ENCODE results near the gene MCFD2. TPM values are rescaled to one million over a fixed set of nuclear protein-coding genes. Genes with fewer than 3 reads are reported as not detected.
"Not testable (repeated sequence)": the region's sequence is repeated elsewhere in the genome, so short reads cannot be mapped to it uniquely, and the experiment has no call there.

The MCFD2 gene
- total RNA-seq, 1 donor from 2014 or later: 161 TPM

DNA sequence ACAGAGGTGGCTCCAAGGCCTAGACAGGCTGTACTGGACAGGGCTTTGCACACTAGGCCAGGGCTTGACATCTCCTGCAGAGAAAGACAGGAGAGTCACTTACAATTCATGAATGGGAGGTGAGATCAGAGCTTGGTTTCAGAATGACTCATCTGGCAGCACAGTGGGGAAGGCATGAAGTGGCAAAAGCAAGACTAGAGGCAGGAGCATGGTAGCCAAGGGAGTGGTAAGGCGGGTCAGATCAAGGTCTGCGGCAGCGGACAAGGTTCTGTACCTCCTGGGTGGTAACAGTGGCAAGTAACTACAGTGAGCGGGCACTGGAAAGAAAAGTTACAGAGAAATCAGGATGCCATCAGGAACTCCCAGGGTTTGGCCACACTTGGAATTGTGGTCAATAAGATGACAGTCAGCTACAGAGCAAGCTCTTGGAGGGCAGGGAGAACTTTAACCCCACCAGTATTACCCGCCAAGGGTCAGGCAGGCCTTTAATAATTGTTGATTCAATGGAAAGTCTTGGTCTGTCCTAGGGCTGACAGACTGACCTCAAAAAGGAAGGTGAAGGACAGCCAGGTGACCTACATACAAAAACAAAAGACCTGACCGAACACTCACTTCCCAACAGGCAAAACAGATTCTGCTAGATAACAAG is 5.7 kb downstream of the MCFD2 start:
- peak; percentile 92 for FAIRE-seq
- no peaks in the 10 kb centered on the region for H3K9me3 Mint-ChIP-seq (ENCODE audit: unreplicated experiment)
- Histone ChIP-seq H3K27ac (ENCODE audit: low read depth, low read length) (peak overlapping the region; percentile 84), H3K9me3 (ENCODE audit: insufficient read depth, low read depth, low read length) (no peaks in the 10 kb centered on the region), H3K79me2 (ENCODE audit: insufficient read depth, low read length) (peaks cover 92% of the 10 kb centered on the region), H4K20me1 (ENCODE audit: insufficient read depth, low read length) (peaks cover 89% of the 10 kb centered on the region), H3K9ac (ENCODE audit: low read length) (peak overlapping the region; percentile 51), H3K4me1 (ENCODE audit: insufficient read depth, low read length) (peaks cover 45% of the 10 kb centered on the region), H3K27me3 (ENCODE audit: insufficient read depth, low read length) (no peaks in the 10 kb centered on the region), H3K4me2 (ENCODE audit: low read length) (peak overlapping the region; percentile 73), H2AFZ (ENCODE audit: low read depth, low read length) (no peak overlapping the region), H3K36me3 (ENCODE audit: insufficient read depth, low read length) (peaks cover 49% of the 10 kb centered on the region), H3K4me3 (ENCODE audit: insufficient read depth, low read depth, low read length) (no peak overlapping the region)
- peaks cover 39% of the 10 kb centered on the region for H3K4me1 Mint-ChIP-seq (ENCODE audit: low read depth, unreplicated experiment)
- TF ChIP-seq, protein P1, sequence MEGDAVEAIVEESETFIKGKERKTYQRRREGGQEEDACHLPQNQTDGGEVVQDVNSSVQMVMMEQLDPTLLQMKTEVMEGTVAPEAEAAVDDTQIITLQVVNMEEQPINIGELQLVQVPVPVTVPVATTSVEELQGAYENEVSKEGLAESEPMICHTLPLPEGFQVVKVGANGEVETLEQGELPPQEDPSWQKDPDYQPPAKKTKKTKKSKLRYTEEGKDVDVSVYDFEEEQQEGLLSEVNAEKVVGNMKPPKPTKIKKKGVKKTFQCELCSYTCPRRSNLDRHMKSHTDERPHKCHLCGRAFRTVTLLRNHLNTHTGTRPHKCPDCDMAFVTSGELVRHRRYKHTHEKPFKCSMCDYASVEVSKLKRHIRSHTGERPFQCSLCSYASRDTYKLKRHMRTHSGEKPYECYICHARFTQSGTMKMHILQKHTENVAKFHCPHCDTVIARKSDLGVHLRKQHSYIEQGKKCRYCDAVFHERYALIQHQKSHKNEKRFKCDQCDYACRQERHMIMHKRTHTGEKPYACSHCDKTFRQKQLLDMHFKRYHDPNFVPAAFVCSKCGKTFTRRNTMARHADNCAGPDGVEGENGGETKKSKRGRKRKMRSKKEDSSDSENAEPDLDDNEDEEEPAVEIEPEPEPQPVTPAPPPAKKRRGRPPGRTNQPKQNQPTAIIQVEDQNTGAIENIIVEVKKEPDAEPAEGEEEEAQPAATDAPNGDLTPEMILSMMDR (IDR thresholded peaks at IDR 0.05; ENCODE audit: insufficient read depth, low read depth, low read length): no peak
- TF ChIP-seq EZH2 (IDR thresholded peaks at IDR 0.05; ENCODE audit: insufficient read depth, low read length): no peak
- H3K27ac Mint-ChIP-seq (ENCODE audit: unreplicated experiment): peak overlapping the region; percentile 60
- H3K36me3 Mint-ChIP-seq (ENCODE audit: low read depth, unreplicated experiment): peaks cover 46% of the 10 kb centered on the region
- peak; percentile 92 for DNase-seq (ENCODE audit: low read depth)
- peak overlapping the region; percentile 8 for H3K4me3 Mint-ChIP-seq (ENCODE audit: unreplicated experiment)
- H3K27me3 Mint-ChIP-seq (ENCODE audit: low read depth, unreplicated experiment): no peaks in the 10 kb centered on the region

DNA sequence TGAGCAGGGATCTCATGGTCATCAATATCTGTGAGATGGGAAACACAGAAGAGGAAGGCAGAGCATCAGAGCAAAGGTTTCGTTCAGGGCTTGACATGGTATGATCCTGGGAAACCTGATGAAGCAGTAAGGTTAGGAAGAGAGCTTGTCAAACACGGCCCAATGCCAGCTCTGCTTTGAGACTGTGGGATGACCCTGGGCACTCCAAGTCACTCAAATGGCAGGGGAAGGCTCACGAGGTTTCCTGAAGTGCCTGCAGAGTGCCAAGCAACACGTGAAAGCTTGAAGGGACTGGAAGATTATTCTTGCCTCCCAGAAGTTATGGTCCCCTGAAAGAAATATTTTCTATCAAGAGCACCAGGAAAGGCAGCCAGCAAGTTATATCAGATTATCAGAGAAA is 6.5 kb downstream of the MCFD2 start:
- no peak overlapping the region for H3K4me3 Mint-ChIP-seq (ENCODE audit: unreplicated experiment)
- H3K9me3 ChIP-seq (ENCODE audit: insufficient read depth, low read depth, low read length): no peaks in the 10 kb centered on the region
- H2AFZ ChIP-seq (ENCODE audit: low read depth, low read length): no peak overlapping the region
- no peaks in the 10 kb centered on the region for H3K27me3 Mint-ChIP-seq (ENCODE audit: low read depth, unreplicated experiment)
- TF ChIP-seq EZH2 (IDR thresholded peaks at IDR 0.05; ENCODE audit: insufficient read depth, low read length): no peak
- TF ChIP-seq, protein P1 (IDR thresholded peaks at IDR 0.05; ENCODE audit: insufficient read depth, low read depth, low read length): no peak
- H3K4me1 Mint-ChIP-seq (ENCODE audit: low read depth, unreplicated experiment): peaks cover 35% of the 10 kb centered on the region
- peak overlapping the region; percentile 60 for H3K27ac Mint-ChIP-seq (ENCODE audit: unreplicated experiment)
- H3K4me2 ChIP-seq (ENCODE audit: low read length): peak overlapping the region; percentile 73
- H3K4me3 ChIP-seq (ENCODE audit: insufficient read depth, low read depth, low read length): no peak overlapping the region
- no peak for DNase-seq (ENCODE audit: low read depth)
- peak overlapping the region; percentile 84 for H3K27ac ChIP-seq (ENCODE audit: low read depth, low read length)
- peaks cover 84% of the 10 kb centered on the region for H3K79me2 ChIP-seq (ENCODE audit: insufficient read depth, low read length)
- H4K20me1 ChIP-seq (ENCODE audit: insufficient read depth, low read length): peaks cover 87% of the 10 kb centered on the region
- H3K36me3 ChIP-seq (ENCODE audit: insufficient read depth, low read length): peaks cover 49% of the 10 kb centered on the region
- peak overlapping the region; percentile 51 for H3K9ac ChIP-seq (ENCODE audit: low read length)
- FAIRE-seq: no peak
- no peaks in the 10 kb centered on the region for H3K9me3 Mint-ChIP-seq (ENCODE audit: unreplicated experiment)
- peaks cover 50% of the 10 kb centered on the region for H3K36me3 Mint-ChIP-seq (ENCODE audit: low read depth, unreplicated experiment)
- H3K4me1 ChIP-seq (ENCODE audit: insufficient read depth, low read length): peaks cover 37% of the 10 kb centered on the region
- H3K27me3 ChIP-seq (ENCODE audit: insufficient read depth, low read length): no peaks in the 10 kb centered on the region

DNA sequence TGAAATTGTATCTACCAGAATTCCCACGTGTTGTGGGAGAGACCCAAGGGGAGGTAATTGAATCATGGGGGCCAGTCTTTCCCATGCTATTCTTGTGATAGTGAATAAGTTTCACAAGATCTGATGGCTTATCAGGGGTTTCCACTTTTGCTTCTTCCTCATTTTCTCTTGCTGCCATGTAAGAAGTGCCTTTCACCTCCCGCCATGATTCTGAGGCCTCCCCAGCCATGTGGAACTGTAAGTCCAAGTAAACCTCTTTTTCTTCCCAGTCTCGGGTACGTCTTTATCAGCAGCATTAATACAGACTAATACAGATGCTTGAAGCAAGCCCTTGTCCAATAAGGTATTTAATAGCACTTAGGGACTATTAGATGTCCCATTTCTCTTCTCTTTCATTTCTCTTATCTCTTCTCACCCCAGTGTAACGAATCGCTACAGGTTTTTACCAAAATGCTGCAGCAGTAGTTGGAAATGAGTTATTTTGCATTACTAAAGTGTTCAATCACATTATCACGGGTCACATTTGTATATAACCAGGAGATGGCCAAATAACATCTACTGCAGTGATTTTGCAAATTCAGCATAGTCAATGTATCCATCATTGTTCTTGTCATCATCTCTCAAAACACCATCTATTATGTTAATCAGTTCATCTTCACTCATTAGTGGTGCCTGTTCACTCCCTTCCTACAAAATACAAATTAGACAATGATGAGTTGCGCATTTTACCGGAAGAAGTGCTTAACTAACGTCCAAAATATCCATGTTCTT is 10.5 kb downstream of the MCFD2 start:
- not testable (repeated sequence) for H3K9me3 ChIP-seq (ENCODE audit: insufficient read depth, low read depth, low read length); H3K4me3 Mint-ChIP-seq (ENCODE audit: unreplicated experiment); H2AFZ ChIP-seq (ENCODE audit: low read depth, low read length); H3K27me3 Mint-ChIP-seq (ENCODE audit: low read depth, unreplicated experiment); H3K9ac ChIP-seq (ENCODE audit: low read length); FAIRE-seq; H3K27ac ChIP-seq (ENCODE audit: low read depth, low read length); H3K4me2 ChIP-seq (ENCODE audit: low read length); H3K4me3 ChIP-seq (ENCODE audit: insufficient read depth, low read depth, low read length); H3K9me3 Mint-ChIP-seq (ENCODE audit: unreplicated experiment); DNase-seq (ENCODE audit: low read depth); H3K27ac Mint-ChIP-seq (ENCODE audit: unreplicated experiment); H3K27me3 ChIP-seq (ENCODE audit: insufficient read depth, low read length)
- H3K36me3 ChIP-seq (ENCODE audit: insufficient read depth, low read length): peaks cover 43% of the 10 kb centered on the region
- H3K4me1 ChIP-seq (ENCODE audit: insufficient read depth, low read length): peaks cover 14% of the 10 kb centered on the region
- H4K20me1 ChIP-seq (ENCODE audit: insufficient read depth, low read length): peaks cover 62% of the 10 kb centered on the region
- H3K4me1 Mint-ChIP-seq (ENCODE audit: low read depth, unreplicated experiment): peaks cover 31% of the 10 kb centered on the region
- peaks cover 44% of the 10 kb centered on the region for H3K79me2 ChIP-seq (ENCODE audit: insufficient read depth, low read length)
- peaks cover 36% of the 10 kb centered on the region for H3K36me3 Mint-ChIP-seq (ENCODE audit: low read depth, unreplicated experiment)

DNA sequence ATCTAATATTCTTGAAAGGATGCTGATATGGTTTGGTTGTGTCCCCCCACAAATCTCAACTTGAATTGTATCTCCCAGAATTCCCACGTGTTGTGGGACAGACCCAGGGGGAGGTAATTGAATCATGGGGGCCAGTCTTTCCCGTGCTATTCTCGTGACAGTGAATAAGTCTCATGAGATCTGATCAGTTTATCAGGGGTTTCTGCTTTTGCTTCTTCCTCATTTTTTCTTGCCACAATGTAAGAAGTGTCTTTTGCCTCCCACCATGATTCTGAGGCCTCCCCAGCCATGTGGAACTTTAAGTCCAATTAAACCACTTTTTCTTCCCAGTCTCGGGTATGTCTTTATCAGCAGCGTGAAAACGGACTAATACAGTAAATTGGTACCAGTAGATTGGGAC is 12.6 kb downstream of the MCFD2 start:
- H3K9me3 Mint-ChIP-seq (ENCODE audit: unreplicated experiment): not testable (repeated sequence)

More for the DNA sequence above, 12.6 kb downstream of the MCFD2 start:
- not testable (repeated sequence) for H3K4me3 ChIP-seq (ENCODE audit: insufficient read depth, low read depth, low read length); H3K27me3 Mint-ChIP-seq (ENCODE audit: low read depth, unreplicated experiment); DNase-seq (ENCODE audit: low read depth); H3K27ac Mint-ChIP-seq (ENCODE audit: unreplicated experiment); H3K27me3 ChIP-seq (ENCODE audit: insufficient read depth, low read length); H3K27ac ChIP-seq (ENCODE audit: low read depth, low read length); H3K4me2 ChIP-seq (ENCODE audit: low read length); H3K4me1 ChIP-seq (ENCODE audit: insufficient read depth, low read length); H2AFZ ChIP-seq (ENCODE audit: low read depth, low read length); H3K4me3 Mint-ChIP-seq (ENCODE audit: unreplicated experiment); H3K9ac ChIP-seq (ENCODE audit: low read length); H3K9me3 ChIP-seq (ENCODE audit: insufficient read depth, low read depth, low read length); FAIRE-seq
- Histone ChIP-seq H3K36me3 (ENCODE audit: insufficient read depth, low read length) (peaks cover 27% of the 10 kb centered on the region), H4K20me1 (ENCODE audit: insufficient read depth, low read length) (peaks cover 41% of the 10 kb centered on the region), H3K79me2 (ENCODE audit: insufficient read depth, low read length) (peaks cover 23% of the 10 kb centered on the region)
- peaks cover 20% of the 10 kb centered on the region for H3K36me3 Mint-ChIP-seq (ENCODE audit: low read depth, unreplicated experiment)
- H3K4me1 Mint-ChIP-seq (ENCODE audit: low read depth, unreplicated experiment): peaks cover 15% of the 10 kb centered on the region

All from astrocyte (in vitro differentiated cells and primary cell).